Measurements from ENCODE around the gene APLF.

- TF ChIP-seq CTCF (IDR thresholded peaks at IDR 0.05; ENCODE audit: insufficient read depth, low read length, poor library complexity, severe bottlenecking) (peak; percentile 48), EZH2phosphoT487 (conservative IDR thresholded peaks at IDR 0.05; ENCODE audit: low read length) (no peak)
These were observed 20.5 kb downstream of the APLF start for GRCh38 chr2:68487773-68488355.
